GM12873 (cell line): ENCODE data around the gene BRSK2.

ENCODE experiments used
- TF ChIP-seq, protein P1 (sequence below): IDR thresholded peaks from 2 replicates; pipeline ENCODE4 v1.5.1; 2012; ENCODE audit warnings: low read depth, mild to moderate bottlenecking, moderate library complexity, low read length, control low read depth; ENCODE audit not compliant: insufficient read depth; ENCODE audit errors: missing control alignments

Gene BRSK2

DNA sequence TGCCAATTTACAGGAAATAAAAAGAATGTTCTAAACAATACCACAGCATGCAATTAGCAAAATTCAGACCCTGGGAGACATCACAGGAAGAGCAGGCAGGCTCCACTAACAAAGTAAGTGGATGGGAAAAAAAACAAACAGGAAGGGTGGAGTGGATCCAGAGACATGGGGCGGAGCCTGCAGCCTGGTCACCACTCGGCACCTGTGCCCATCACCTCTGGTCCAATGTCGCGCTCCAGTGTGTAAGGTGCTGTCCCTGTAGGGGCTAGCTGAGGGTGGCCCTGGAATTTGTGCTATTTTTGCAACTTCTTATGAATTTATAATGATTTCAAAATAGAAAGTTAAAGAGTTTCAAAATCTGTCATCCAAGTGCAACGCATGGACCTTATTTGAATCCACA is 107.9 kb downstream of the BRSK2 start:
- TF ChIP-seq, protein P1, sequence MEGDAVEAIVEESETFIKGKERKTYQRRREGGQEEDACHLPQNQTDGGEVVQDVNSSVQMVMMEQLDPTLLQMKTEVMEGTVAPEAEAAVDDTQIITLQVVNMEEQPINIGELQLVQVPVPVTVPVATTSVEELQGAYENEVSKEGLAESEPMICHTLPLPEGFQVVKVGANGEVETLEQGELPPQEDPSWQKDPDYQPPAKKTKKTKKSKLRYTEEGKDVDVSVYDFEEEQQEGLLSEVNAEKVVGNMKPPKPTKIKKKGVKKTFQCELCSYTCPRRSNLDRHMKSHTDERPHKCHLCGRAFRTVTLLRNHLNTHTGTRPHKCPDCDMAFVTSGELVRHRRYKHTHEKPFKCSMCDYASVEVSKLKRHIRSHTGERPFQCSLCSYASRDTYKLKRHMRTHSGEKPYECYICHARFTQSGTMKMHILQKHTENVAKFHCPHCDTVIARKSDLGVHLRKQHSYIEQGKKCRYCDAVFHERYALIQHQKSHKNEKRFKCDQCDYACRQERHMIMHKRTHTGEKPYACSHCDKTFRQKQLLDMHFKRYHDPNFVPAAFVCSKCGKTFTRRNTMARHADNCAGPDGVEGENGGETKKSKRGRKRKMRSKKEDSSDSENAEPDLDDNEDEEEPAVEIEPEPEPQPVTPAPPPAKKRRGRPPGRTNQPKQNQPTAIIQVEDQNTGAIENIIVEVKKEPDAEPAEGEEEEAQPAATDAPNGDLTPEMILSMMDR = no peak

DNA sequence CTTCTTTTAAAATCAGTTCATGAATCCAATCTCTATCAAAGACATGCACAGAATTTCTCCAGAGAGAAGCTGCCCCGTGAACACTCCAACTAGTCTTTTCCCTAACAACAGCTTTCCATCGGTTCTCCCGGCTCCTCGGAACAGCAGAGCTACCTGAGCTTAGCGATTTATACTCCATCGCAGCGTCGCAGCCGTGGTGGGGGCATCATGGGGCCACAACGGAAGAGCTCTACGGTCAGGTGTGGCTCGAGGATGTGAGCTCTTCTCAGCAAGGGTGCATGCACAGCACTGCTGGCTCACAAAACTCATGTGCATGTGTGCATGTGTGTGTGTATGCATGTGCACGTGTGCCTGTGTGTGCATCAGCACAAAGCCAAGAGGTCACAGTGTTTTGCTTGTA is 108.5 kb downstream of the BRSK2 start:
- TF ChIP-seq, protein P1 = no peak

DNA sequence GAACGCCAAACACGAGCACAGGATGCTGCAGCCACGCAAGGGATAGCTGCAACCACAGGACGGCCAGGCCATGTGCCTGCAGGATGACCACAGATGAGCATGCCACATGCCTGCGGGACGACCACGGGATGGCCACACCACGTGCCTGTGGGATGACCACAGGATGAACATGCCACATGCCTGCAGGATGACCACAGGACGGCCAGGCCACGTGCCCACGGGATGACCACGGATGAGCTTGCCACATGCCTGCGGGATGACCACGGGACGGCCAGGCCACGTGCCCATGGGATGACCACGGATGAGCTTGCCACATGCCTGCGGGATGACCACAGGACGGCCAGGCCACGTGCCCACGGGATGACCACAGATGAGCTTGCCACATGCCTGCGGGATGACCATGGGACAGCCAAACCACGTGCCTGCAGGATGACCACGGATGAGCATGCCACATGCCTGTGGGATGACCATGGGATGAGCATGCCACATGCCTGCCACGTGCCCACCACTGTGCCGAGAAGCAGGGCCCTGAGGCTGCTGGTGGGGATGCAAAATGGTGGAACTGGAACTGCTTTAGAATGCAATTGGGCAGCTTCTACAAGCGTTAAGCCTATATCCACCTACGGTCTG is 109.6 kb downstream of the BRSK2 start:
- TF ChIP-seq, protein P1 = no peak

DNA sequence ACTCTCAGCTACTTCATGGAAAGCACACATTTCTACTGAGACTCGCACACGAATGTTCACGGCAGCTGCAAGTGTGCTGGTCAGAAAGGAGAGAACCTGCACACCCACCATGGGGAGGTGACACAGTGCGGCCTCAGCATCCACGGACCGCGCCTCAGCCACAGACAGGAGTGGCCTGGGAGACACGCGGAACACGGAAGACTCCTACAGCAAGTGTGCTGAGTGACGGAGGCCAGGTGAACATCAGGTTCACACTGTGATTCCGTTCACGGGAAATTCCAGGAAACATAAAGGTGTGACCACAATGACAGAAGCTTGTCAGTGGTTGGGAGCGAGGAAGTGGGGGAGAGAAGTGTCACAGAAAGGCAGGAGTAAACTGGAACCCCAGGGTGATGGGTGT is 110.2 kb downstream of the BRSK2 start:
- TF ChIP-seq, protein P1 = no peak

DNA sequence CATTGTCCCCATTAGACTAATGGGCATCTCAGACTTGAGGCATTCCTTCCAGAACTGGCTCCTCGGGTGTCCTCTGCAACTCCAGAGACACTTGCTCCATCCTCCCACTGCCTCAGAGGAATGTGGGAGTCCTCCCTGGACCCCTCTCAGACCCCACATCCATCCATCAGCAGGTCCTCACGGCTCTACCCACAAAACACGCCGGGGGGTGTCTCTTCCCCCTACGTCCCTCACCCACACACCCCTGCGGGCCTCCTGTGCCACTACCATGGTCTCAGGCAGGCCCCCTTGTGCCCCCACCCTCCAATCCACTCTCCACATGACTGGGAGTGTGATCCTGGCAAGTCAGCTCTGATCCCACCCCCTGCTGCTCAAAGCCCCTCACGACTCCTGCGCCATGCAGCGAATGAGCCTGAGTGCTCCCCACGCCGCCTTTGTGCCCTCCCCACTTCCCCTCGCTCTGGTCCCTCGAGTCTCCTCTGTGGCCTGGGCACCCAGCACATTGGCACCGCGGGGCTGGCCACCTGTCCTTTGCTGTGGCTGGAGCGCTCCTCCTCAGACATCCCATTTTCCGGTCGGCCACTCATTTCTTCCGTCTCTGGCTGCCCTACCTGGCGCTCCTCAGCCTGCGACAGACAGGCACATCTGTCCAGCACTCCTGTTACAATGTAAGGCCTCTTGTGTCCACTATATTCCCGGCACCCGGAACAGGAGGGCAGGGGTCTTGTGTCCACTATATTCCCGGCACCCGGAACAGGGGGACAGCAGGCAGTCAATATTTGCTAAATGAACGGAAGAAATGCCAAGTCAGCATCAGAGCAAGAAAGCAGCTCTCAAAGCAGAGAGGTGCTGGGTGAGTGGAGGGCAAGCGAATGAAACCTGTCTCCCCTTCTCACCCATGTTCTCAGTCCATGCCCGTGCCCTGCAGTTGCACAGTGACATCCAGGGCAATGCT is 111.0 kb downstream of the BRSK2 start:
- TF ChIP-seq, protein P1 = no peak

DNA sequence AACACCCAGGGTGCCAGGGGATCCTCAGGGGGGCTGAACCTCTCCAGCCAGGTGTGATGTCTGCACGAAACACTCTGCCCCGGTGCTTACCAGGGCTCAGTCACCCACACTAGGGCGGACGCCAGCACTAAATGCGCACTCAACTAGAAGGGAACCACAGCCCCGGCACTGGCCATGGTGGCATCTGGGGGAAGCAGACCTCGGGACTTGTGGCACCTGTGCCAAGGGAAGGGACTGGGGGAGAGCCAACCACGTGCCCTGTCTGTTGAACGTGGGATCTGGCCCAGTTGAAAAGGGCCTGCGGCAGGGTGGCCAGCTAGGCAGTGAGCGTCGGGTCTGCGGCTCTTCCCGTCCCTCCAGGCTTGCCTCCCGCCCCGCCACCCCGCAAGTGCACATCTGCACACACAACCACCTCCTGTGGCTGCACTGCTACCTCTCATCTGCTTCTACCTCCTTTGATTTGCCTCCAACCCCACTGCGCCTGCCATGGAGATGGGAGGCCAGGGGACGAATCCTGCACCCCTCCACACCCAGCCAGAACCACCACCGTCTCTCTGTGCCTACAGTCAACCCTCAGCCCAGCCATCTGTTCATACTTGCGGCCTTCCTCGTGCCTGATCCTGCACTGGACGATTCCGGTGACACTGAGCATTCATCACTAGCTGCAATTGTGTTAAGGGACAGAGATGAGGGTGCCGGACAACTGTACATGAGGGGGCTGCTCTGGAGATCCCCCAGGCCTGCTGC is 111.9 kb downstream of the BRSK2 start:
- TF ChIP-seq, protein P1 = no peak
